OCI-M1 (cell line): Measurements from ENCODE around the gene MSMP.

Experiments
- DNase-seq: peaks from one replicate; lab custom pipeline; 2025; lab: John Stamatoyannopoulos, UW

Gene MSMP

GRCh38 chr9:35743880-35744518 is 10.1 kb downstream of the MSMP start:
- DNase-seq: no peak

GRCh38 chr9:35743452-35743851 is 10.6 kb downstream of the MSMP start:
- peak; percentile 34 for DNase-seq

GRCh38 chr9:35741740-35742139 is 12.3 kb downstream of the MSMP start:
- peak; percentile 66 for DNase-seq

GRCh38 chr9:35740243-35740642 is 13.8 kb downstream of the MSMP start:
- DNase-seq: no peak

GRCh38 chr9:35738924-35739323 is 15.2 kb downstream of the MSMP start:
- DNase-seq: no peak

GRCh38 chr9:35738186-35738585 is 15.9 kb downstream of the MSMP start:
- no peak for DNase-seq

GRCh38 chr9:35737143-35737542 is 16.9 kb downstream of the MSMP start:
- no peak for DNase-seq

- peak; percentile 78 for DNase-seq
These were observed 17.9 kb downstream of the MSMP start for GRCh38 chr9:35736201-35736633.

- no peak for DNase-seq
These were observed 20.0 kb downstream of the MSMP start for GRCh38 chr9:35734096-35734495.

GRCh38 chr9:35732800-35733541 is 21.1 kb downstream of the MSMP start:
- peak; percentile 74 for DNase-seq

GRCh38 chr9:35732185-35732799 is 21.8 kb downstream of the MSMP start, which contains the start of the genes CREB3 and TLN1:
Gene CREB3, plus strand, starts transcription at chr9:35732666. Its CDS starts 107 bp downstream, at chr9:35732773.
Gene TLN1, minus strand, starts transcription at chr9:35732195. Its CDS starts 6,501 bp downstream, at chr9:35725694.
- DNase-seq: peak; percentile 99

GRCh38 chr9:35731415-35732184 is 22.5 kb downstream of the MSMP start:
- no peak for DNase-seq

- DNase-seq: no peak
These were observed 23.6 kb downstream of the MSMP start for GRCh38 chr9:35730486-35730854.

GRCh38 chr9:35729700-35730485 is 24.2 kb downstream of the MSMP start:
- peak; percentile 93 for DNase-seq

- DNase-seq: peak; percentile 32
These were observed 25.0 kb downstream of the MSMP start for GRCh38 chr9:35729101-35729500.

- peak; percentile 93 for DNase-seq
These were observed 25.8 kb downstream of the MSMP start for GRCh38 chr9:35728041-35728971.

- peak; percentile 27 for DNase-seq
These were observed 26.4 kb downstream of the MSMP start for GRCh38 chr9:35727676-35728040.

GRCh38 chr9:35726931-35727330 is 27.1 kb downstream of the MSMP start:
- DNase-seq: peak; percentile 25

- no peak for DNase-seq
These were observed 28.7 kb downstream of the MSMP start for GRCh38 chr9:35725362-35725761.

GRCh38 chr9:35723908-35724307 is 30.2 kb downstream of the MSMP start:
- no peak for DNase-seq
